Stomach smooth muscle (tissue), 2 donors: ENCODE results near the gene CNTROB.

ENCODE experiments used
- H3K27ac ChIP-seq: one replicate; pipeline ENCODE4 v1.7.0; 2013; ENCODE audit warnings: mild to moderate bottlenecking, low read length, inconsistent platforms
- H3K27me3 ChIP-seq, 2 donors: one replicate each; pipeline ENCODE4 v1.7.0; 2013; ENCODE audit warnings: low read length in 2 of 2; ENCODE audit not compliant: insufficient read depth in 2 of 2, control insufficient read depth in 1 of 2
- H3K36me3 ChIP-seq, 2 donors: one replicate each; pipeline ENCODE4 v1.7.0; 2013; ENCODE audit warnings: low read length in 2 of 2; ENCODE audit not compliant: control insufficient read depth in 2 of 2, insufficient read depth in 2 of 2
- H3K4me1 ChIP-seq: one replicate; pipeline ENCODE4 v1.7.0; 2013; ENCODE audit warnings: low read length; ENCODE audit not compliant: control insufficient read depth, insufficient read depth
- H3K4me3 ChIP-seq, 2 donors: one replicate each; pipeline ENCODE4 v1.7.0; 2013; ENCODE audit warnings: low read length in 2 of 2
- H3K9ac ChIP-seq, 2 donors: one replicate each; pipeline ENCODE4 v1.7.0; 2013; ENCODE audit warnings: low read length in 2 of 2, mild to moderate bottlenecking in 1 of 2
- H3K9me3 ChIP-seq, 2 donors: one replicate each; pipeline ENCODE4 v1.7.0; 2013; ENCODE audit warnings: low read length in 2 of 2; ENCODE audit not compliant: control insufficient read depth in 2 of 2
- donor health status: healthy.
- donor health status: Pancreatic carcinoma.

CNTROB gene

DNA sequence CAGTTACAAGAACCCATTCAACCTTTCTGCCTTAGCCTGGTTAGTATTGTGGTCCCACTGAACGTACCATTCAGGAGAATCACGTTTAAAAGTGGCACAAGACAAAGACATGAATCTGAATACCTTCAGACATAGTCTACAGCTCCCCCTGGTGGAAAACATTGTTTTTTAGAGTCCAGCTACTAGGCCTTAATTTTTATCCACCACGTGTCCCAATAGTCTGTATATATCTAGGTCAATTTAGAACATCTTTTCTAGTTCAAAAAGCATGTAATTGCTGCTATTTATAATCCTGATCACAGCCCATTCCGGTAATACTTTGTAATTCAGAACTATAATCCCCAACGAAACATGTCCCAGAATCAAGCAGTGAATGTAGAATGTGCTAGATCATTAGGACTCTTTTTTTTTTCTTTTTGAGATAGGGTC, 56.8 kb downstream of the CNTROB start:
- Histone ChIP-seq H3K9me3 (no peaks in the 10 kb centered on the region), H3K4me1 (peaks cover 7% of the 10 kb centered on the region), H3K4me3 (no peak overlapping the region), H3K27ac (no peak overlapping the region), H3K9ac (no peak overlapping the region), H3K36me3 (no peaks in the 10 kb centered on the region), H3K27me3 (peaks cover 0 to 7% of the 10 kb centered on the region in 2 donors)

DNA sequence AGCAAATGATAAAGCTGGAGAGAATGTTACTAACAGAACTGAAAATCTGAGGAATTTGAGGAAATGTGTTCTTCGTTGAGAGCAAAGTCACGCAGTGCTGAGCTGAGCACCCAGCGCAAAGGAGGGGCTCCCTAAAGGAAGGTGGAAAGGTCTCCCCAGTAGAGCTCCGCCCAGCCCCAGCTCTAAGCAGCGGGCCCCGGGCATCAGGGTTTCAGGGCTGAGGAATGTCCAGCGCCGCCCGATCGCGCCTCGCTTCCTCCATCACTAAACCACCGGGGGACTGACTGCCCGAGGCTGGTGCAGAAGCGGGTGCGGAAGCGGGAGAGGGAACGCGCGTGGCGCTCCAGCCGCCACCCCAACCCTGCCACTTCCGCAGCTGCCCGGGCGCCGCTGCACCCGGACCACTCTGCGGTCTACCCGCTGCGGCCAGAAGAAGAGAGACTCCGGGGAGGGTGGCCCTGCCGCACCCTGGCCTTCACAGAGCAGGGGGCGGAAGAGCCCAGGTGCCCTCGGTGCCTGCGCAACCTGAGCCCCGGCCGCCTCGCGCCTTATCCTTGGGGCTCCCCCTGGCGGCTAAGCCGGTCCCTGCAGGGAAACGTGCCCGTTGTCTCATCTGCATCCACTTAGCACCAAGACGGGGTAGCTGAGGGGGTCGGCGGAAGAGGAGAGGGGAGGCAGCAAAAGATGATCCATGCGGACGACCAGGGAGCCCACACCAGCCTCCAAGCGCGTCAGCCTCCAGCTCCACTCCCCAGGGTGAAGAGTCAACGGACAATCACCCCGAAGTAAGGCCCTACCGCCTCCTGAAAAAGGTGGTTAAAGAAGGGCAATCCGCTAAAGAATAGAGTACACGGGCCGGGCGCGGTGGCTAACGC, 58.0 kb downstream of the CNTROB start:
- no peaks in the 10 kb centered on the region for H3K36me3 ChIP-seq
- peak overlapping the region in 1 of 2 donors; percentile 21 for H3K9ac ChIP-seq
- H3K27me3 ChIP-seq, result peaks cover 0 to 7% of the 10 kb centered on the region in 2 donors
- no peak overlapping the region for H3K27ac ChIP-seq
- peak overlapping the region; percentile 58 to 72 for H3K4me3 ChIP-seq
- H3K4me1 ChIP-seq, result peaks cover 7% of the 10 kb centered on the region
- H3K9me3 ChIP-seq, result no peaks in the 10 kb centered on the region

GRCh38 chr17:7992516-7992915, 60.5 kb downstream of the CNTROB start:
- H3K9me3 ChIP-seq, result no peaks in the 10 kb centered on the region
- H3K27me3 ChIP-seq, result peaks cover 0 to 6% of the 10 kb centered on the region in 2 donors
- H3K4me1 ChIP-seq, result peaks cover 7% of the 10 kb centered on the region
- no peak overlapping the region for H3K27ac ChIP-seq
- H3K36me3 ChIP-seq, result no peaks in the 10 kb centered on the region
- no peak overlapping the region for H3K9ac ChIP-seq
- H3K4me3 ChIP-seq, result no peak overlapping the region

GRCh38 chr17:7992924-7993323, 60.9 kb downstream of the CNTROB start:
- Histone ChIP-seq H3K9me3 (no peaks in the 10 kb centered on the region), H3K27me3 (peaks cover 0 to 3% of the 10 kb centered on the region in 2 donors), H3K36me3 (no peaks in the 10 kb centered on the region), H3K9ac (no peak overlapping the region), H3K4me3 (no peak overlapping the region), H3K27ac (no peak overlapping the region), H3K4me1 (peaks cover 7% of the 10 kb centered on the region)

- Histone ChIP-seq H3K9ac (no peak overlapping the region), H3K4me3 (no peak overlapping the region), H3K27ac (no peak overlapping the region), H3K36me3 (no peaks in the 10 kb centered on the region), H3K4me1 (peaks cover 7% of the 10 kb centered on the region), H3K9me3 (no peaks in the 10 kb centered on the region), H3K27me3 (peaks cover 0 to 3% of the 10 kb centered on the region in 2 donors)
These were observed 62.1 kb downstream of the CNTROB start for GRCh38 chr17:7993972-7994589.

GRCh38 chr17:7995724-7996123, 63.7 kb downstream of the CNTROB start:
- H3K9me3 ChIP-seq, result no peaks in the 10 kb centered on the region
- H3K27me3 ChIP-seq, result peaks cover 2 to 4% of the 10 kb centered on the region in 2 donors
- H3K4me1 ChIP-seq, result no peaks in the 10 kb centered on the region
- H3K9ac ChIP-seq, result no peak overlapping the region
- H3K27ac ChIP-seq, result no peak overlapping the region
- no peak overlapping the region for H3K4me3 ChIP-seq
- H3K36me3 ChIP-seq, result no peaks in the 10 kb centered on the region

GRCh38 chr17:7997186-7997585, 65.2 kb downstream of the CNTROB start:
- no peak overlapping the region for H3K27ac ChIP-seq
- no peaks in the 10 kb centered on the region for H3K4me1 ChIP-seq
- H3K4me3 ChIP-seq, result peak overlapping the region; percentile 29 to 36
- H3K9ac ChIP-seq, result no peak overlapping the region
- H3K9me3 ChIP-seq, result no peaks in the 10 kb centered on the region
- no peaks in the 10 kb centered on the region for H3K36me3 ChIP-seq
- peaks cover 8 to 10% of the 10 kb centered on the region in 2 donors for H3K27me3 ChIP-seq
